HUES48 (cell line): ENCODE data around the gene PITPNM3.

Experiments used
- H3K27ac ChIP-seq: one replicate; pipeline ENCODE4 v1.7.0; 2013; ENCODE audit warnings: low read depth, low read length, inconsistent platforms
- H3K27me3 ChIP-seq: 2 replicates; pipeline ENCODE4 v1.6.1; 2013; ENCODE audit warnings: mild to moderate bottlenecking, low read length; ENCODE audit not compliant: control insufficient read depth, insufficient read depth
- H3K36me3 ChIP-seq: 2 replicates; pipeline ENCODE4 v1.6.1; 2013; ENCODE audit warnings: low read length; ENCODE audit not compliant: control insufficient read depth, insufficient read depth
- H3K4me1 ChIP-seq: 2 replicates; pipeline ENCODE4 v1.6.1; 2013; ENCODE audit warnings: mild to moderate bottlenecking, low read length; ENCODE audit not compliant: control insufficient read depth, insufficient read depth
- H3K4me3 ChIP-seq: 2 replicates; pipeline ENCODE4 v1.5.1; 2013; ENCODE audit warnings: mild to moderate bottlenecking, low read depth, low read length
- H3K9ac ChIP-seq: 2 replicates; pipeline ENCODE4 v1.6.1; 2013; ENCODE audit warnings: mild to moderate bottlenecking, low read depth, low read length, moderate library complexity
- H3K9me3 ChIP-seq: 2 replicates; pipeline ENCODE4 v1.6.1; 2013; ENCODE audit warnings: low read length; ENCODE audit not compliant: control insufficient read depth, insufficient read depth

The PITPNM3 gene

GRCh38 chr17:6508519-6509030 lies 47.8 kb downstream of the PITPNM3 start:
- Histone ChIP-seq H3K9ac (no peak overlapping the region), H3K36me3 (no peaks in the 10 kb centered on the region), H3K27ac (no peak overlapping the region), H3K9me3 (no peaks in the 10 kb centered on the region), H3K4me3 (no peak overlapping the region), H3K4me1 (no peaks in the 10 kb centered on the region), H3K27me3 (no peaks in the 10 kb centered on the region)

DNA sequence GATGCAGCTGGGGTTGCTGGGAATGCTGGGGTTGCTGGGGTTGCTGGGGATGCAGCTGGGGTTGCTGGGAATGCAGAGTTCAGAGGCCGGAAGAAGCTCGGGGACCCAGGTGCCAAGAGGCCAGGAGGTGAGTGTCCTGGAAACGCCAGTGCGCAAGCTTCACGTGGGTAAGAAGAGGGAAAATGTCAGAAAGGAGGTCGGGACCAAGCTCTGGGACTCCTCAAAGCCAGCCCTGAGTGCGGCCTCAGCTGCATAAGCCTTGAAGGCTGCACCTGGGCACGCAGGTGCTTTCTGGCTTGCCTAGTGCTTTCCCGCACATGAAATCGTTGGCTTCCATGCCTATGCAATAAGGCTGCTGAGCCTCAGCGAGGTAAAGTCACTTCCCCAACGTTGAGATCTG lies 48.3 kb downstream of the PITPNM3 start:
- H3K9ac ChIP-seq, result no peak overlapping the region
- H3K9me3 ChIP-seq, result no peaks in the 10 kb centered on the region
- H3K27me3 ChIP-seq, result no peaks in the 10 kb centered on the region
- no peaks in the 10 kb centered on the region for H3K4me1 ChIP-seq
- H3K36me3 ChIP-seq, result no peaks in the 10 kb centered on the region
- no peak overlapping the region for H3K4me3 ChIP-seq
- no peak overlapping the region for H3K27ac ChIP-seq

DNA sequence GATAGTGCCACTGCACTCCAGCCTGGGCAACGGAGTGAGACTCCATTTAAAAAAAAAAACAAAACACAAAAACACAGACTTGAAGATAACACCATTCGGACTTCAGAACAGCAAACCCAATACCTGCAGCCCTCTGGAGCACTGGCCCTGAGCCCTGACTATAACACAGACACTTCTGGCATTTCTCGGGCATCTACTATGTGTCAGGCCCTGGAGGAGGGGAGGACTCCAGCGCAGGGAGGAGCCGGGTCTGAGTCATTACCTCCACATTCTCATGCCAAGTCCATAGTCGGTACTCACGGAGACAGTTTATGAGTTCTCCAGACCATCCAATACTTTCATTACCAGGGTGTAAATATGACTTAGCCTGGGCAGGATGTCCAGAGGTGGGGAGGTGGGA lies 48.8 kb downstream of the PITPNM3 start:
- H3K9me3 ChIP-seq, result no peaks in the 10 kb centered on the region
- no peak overlapping the region for H3K4me3 ChIP-seq
- no peaks in the 10 kb centered on the region for H3K4me1 ChIP-seq
- no peak overlapping the region for H3K27ac ChIP-seq
- H3K36me3 ChIP-seq, result no peaks in the 10 kb centered on the region
- no peak overlapping the region for H3K9ac ChIP-seq
- H3K27me3 ChIP-seq, result no peaks in the 10 kb centered on the region

GRCh38 chr17:6506679-6507231 lies 49.6 kb downstream of the PITPNM3 start:
- no peak overlapping the region for H3K9ac ChIP-seq
- no peak overlapping the region for H3K27ac ChIP-seq
- H3K36me3 ChIP-seq, result no peaks in the 10 kb centered on the region
- H3K9me3 ChIP-seq, result no peaks in the 10 kb centered on the region
- H3K27me3 ChIP-seq, result no peaks in the 10 kb centered on the region
- H3K4me1 ChIP-seq, result no peaks in the 10 kb centered on the region; the same call in 1 of the 2 replicates
- H3K4me3 ChIP-seq, result no peak overlapping the region

DNA sequence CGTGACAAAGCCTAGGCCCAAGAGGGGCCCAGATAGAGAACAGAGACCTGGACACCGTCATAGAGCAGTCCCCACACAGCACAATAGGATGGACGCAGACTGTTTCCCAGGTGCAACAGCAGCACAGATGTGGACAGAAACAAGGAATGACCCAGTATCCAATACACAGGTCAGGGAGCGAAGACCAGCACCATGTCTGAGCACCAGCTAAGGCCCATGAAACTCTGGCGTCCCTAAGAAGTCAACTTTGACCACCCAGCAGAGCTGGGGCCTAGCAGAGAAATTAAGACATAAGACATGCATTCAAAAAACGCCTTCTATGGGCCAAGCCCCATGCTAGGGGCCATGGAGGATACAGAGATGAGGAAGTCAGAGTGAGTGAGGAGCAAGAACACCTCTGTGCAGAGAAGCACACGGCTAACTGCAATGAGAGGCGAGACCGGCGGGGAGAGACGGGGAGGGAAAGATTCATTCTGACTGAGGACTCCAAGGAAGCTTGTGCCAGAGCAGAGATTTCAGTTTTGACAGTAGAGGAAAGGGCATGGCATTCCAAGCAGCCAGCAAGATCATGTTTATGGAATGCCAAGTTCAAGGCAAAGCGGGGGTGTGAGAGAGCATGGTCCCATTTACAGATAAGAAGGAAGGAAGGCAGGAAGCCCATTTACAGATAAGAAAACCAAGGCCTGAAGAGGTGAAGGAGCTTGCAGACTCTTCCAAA lies 50.8 kb downstream of the PITPNM3 start:
- Histone ChIP-seq H3K36me3 (no peaks in the 10 kb centered on the region), H3K4me3 (no peak overlapping the region), H3K27ac (no peak overlapping the region), H3K9me3 (no peaks in the 10 kb centered on the region), H3K4me1 (peaks cover 4% of the 10 kb centered on the region; the same call in 1 of the 2 replicates), H3K27me3 (no peaks in the 10 kb centered on the region), H3K9ac (no peak overlapping the region)

GRCh38 chr17:6503641-6504195 lies 52.6 kb downstream of the PITPNM3 start:
- Histone ChIP-seq H3K27me3 (no peaks in the 10 kb centered on the region), H3K9ac (no peak overlapping the region), H3K4me1 (peaks cover 4% of the 10 kb centered on the region; the same call in 1 of the 2 replicates), H3K36me3 (no peaks in the 10 kb centered on the region), H3K4me3 (no peak overlapping the region), H3K27ac (no peak overlapping the region), H3K9me3 (no peaks in the 10 kb centered on the region)

DNA sequence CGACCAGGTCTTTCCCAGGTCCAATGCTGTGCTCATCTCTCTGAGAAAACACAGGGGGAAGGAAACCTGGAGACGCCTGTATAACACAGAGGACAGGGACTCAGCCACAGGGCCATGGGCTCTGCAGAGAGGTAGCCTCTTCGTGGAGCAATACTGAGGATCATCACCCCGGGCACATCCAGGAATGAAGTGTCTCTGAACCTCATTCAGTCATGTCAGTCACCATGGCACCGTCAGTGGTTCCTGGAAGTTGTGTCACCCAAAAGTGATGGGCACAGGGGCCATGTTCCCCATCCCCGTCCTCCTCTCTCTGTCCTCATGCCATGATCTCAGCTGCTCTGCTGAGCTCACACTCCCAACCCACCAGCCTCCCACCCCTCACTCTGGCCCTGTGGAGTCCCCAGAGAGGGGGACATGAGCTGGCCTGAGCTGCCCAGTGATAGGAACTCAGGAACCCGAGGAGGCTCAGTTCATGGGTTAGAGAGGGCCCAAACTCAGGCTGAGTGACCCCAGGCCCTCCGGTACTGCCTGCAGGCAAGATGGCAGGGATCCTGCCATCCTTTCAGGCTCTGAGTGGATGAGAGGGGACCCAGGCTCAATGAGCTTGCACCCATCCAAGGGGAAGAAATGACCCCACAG lies 53.4 kb downstream of the PITPNM3 start:
- no peak overlapping the region for H3K4me3 ChIP-seq
- no peak overlapping the region for H3K27ac ChIP-seq
- H3K9ac ChIP-seq, result no peak overlapping the region
- no peaks in the 10 kb centered on the region for H3K36me3 ChIP-seq
- peaks cover 4% of the 10 kb centered on the region; the same call in 1 of the 2 replicates for H3K4me1 ChIP-seq
- H3K27me3 ChIP-seq, result peaks cover 4% of the 10 kb centered on the region; the same call in 1 of the 2 replicates
- H3K9me3 ChIP-seq, result no peaks in the 10 kb centered on the region

- H3K27me3 ChIP-seq, result peaks cover 5% of the 10 kb centered on the region
- no peak overlapping the region for H3K4me3 ChIP-seq
- no peak overlapping the region for H3K27ac ChIP-seq
- no peak overlapping the region for H3K9ac ChIP-seq
- H3K9me3 ChIP-seq, result no peaks in the 10 kb centered on the region
- peaks cover 4% of the 10 kb centered on the region; the same call in 1 of the 2 replicates for H3K4me1 ChIP-seq
- no peaks in the 10 kb centered on the region for H3K36me3 ChIP-seq
Observed at GRCh38 chr17:6502142-6502541, 54.2 kb downstream of the PITPNM3 start.

DNA sequence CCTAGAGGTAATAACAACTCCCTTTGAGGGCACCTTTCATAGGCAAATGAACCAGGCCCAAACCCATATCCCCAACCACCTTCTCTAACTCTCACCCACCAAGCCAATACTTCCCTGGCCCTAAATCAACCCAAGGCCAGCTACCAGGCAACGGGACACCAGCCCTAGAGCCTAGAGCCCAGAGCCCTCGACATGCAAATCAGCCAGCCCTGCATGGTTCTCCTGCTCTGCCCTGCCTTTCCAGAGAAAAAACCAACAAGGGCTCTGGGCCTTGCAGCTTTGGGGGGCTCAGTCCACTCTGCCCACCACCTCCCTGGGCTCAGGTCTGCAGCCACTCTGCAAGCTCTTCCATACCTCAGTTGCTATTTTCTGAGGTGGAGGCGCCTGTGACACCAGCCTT lies 55.0 kb downstream of the PITPNM3 start:
- Histone ChIP-seq H3K27me3 (peaks cover 5% of the 10 kb centered on the region), H3K4me3 (no peak overlapping the region), H3K4me1 (peaks cover 9% of the 10 kb centered on the region; the same call in 1 of the 2 replicates), H3K36me3 (no peaks in the 10 kb centered on the region), H3K27ac (no peak overlapping the region), H3K9me3 (no peaks in the 10 kb centered on the region), H3K9ac (no peak overlapping the region)

GRCh38 chr17:6498901-6499540 lies 57.3 kb downstream of the PITPNM3 start:
- H3K4me3 ChIP-seq, result no peak overlapping the region

More at GRCh38 chr17:6498901-6499540, 57.3 kb downstream of the PITPNM3 start:
- Histone ChIP-seq H3K27ac (no peak overlapping the region), H3K9ac (no peak overlapping the region), H3K36me3 (no peaks in the 10 kb centered on the region), H3K4me1 (peaks cover 23% of the 10 kb centered on the region), H3K9me3 (no peaks in the 10 kb centered on the region), H3K27me3 (peaks cover 5% of the 10 kb centered on the region)
